Fibroblast of villous mesenchyme (primary cell): ENCODE data around the gene ABHD17B. TPM values are rescaled to one million over a fixed set of nuclear protein-coding genes. Genes with fewer than 3 reads are reported as not detected.

Source experiments
- DNase-seq: peaks from one replicate; pipeline ENCODE4 v3.0.0-alpha.2; 2010; ENCODE audit warnings: low read depth
- H3K4me3 ChIP-seq: 2 replicates; pipeline ENCODE4 v1.5.1; 2011; ENCODE audit warnings: low read depth, mild to moderate bottlenecking, low read length
- CTCF ChIP-seq: IDR thresholded peaks from 2 replicates; pipeline ENCODE4 v1.5.1; 2012; ENCODE audit warnings: low read depth, mild to moderate bottlenecking, low read length; ENCODE audit not compliant: insufficient read depth
- total RNA-seq: library from RNA; depleted of rRNA; stranded (reverse); fragments of >200 nt; gene quantifications from 2 replicates; pipeline ENCODE4 v1.2.3, GENCODE V29; 2012

ABHD17B gene
- total RNA-seq, 1 donor, result 27.2 TPM

GRCh38 chr9:71895117-71895516 lies 15.9 kb downstream of the ABHD17B start:
- DNase-seq, result peak; percentile 40
- no peak for TF ChIP-seq CTCF
- H3K4me3 ChIP-seq, result no peak overlapping the region

- H3K4me3 ChIP-seq, result no peak overlapping the region
- DNase-seq, result no peak
- TF ChIP-seq CTCF, result no peak
These were observed 19.3 kb downstream of the ABHD17B start for GRCh38 chr9:71891557-71892189.

- no peak overlapping the region for H3K4me3 ChIP-seq
- DNase-seq, result no peak
- TF ChIP-seq CTCF, result no peak
These were observed 20.8 kb downstream of the ABHD17B start for GRCh38 chr9:71890042-71890679.

- no peak overlapping the region for H3K4me3 ChIP-seq
- no peak for DNase-seq
- no peak for TF ChIP-seq CTCF
These were observed 23.6 kb downstream of the ABHD17B start for GRCh38 chr9:71887362-71887761.

- DNase-seq, result no peak
- H3K4me3 ChIP-seq, result no peak overlapping the region
- no peak for TF ChIP-seq CTCF
These were observed 24.5 kb downstream of the ABHD17B start for GRCh38 chr9:71886541-71886940.

GRCh38 chr9:71886015-71886414 lies 25.0 kb downstream of the ABHD17B start:
- TF ChIP-seq CTCF, result no peak
- DNase-seq, result no peak
- H3K4me3 ChIP-seq, result no peak overlapping the region
